PC-3 (cell line): ENCODE results near the gene GGNBP2.

Experiments used
- CTCF ChIP-seq: fragments of 300-600 bp; sonication (generic); conservative IDR thresholded peaks from 2 replicates; pipeline ENCODE4 v1.5.1; 2017; ENCODE audit warnings: antibody characterized with exemption, low read depth, mild to moderate bottlenecking, low read length
- EZH2 ChIP-seq: fragments of 300-600 bp; sonication (generic); IDR thresholded peaks from one replicate; pipeline ENCODE4 v1.6.1; 2017; ENCODE audit warnings: antibody characterized with exemption, mild to moderate bottlenecking, low read length; ENCODE audit not compliant: unreplicated experiment
- EZH2phosphoT487 ChIP-seq: fragments of 300-600 bp; sonication (generic); IDR thresholded peaks from 2 replicates; pipeline ENCODE4 v1.6.1; 2018; ENCODE audit warnings: mild to moderate bottlenecking, antibody characterized with exemption, low read length, borderline replicate concordance

GRCh38 chr17:36600465-36600864, 55.7 kb downstream of the GGNBP2 start:
- TF ChIP-seq CTCF, result no peak
- TF ChIP-seq EZH2, result no peak
- TF ChIP-seq EZH2phosphoT487, result no peak
